H1 (cell line): ENCODE measurements around the gene ATOH1. TPM values are rescaled to one million over a fixed set of nuclear protein-coding genes. Genes with fewer than 3 reads are reported as not detected.

Experiments
- GTF2F1 ChIP-seq: IDR thresholded peaks from 2 replicates; pipeline ENCODE4 v1.6.1; 2012; ENCODE audit warnings: low read depth, low read length, improper control_type of control experiment, borderline replicate concordance
- POLR2AphosphoS5 ChIP-seq: IDR thresholded peaks from 2 replicates; pipeline ENCODE4 v1.6.1; 2011; ENCODE audit warnings: low read depth, low read length
- RNF2 ChIP-seq: fragments of 200-900, 300-1000 bp; sonication (generic); IDR thresholded peaks from 2 replicates; pipeline ENCODE4 v1.7.1; 2016; ENCODE audit warnings: borderline replicate concordance, low read depth, mild to moderate bottlenecking, antibody characterized with exemption, low read length; ENCODE audit not compliant: poor library complexity, severe bottlenecking; ENCODE audit errors: missing control alignments
- polyA plus RNA-seq, 7 experiments: library from polyadenylated mRNA; depleted of rRNA in 3 of 7; stranded (reverse) in 5 of 7; unstranded in 2 of 7; fragments of >200 nt in 5 of 7; fragments of 200-250 nt in 2 of 7; gene quantifications; 1 replicate in 5 of 7; 2 replicates in 1 of 7; 4 replicates in 1 of 7; pipeline versions ENCODE4 v1.2.1 to v1.2.3, GENCODE V29; 2011 to 2013; ENCODE audit warnings: missing spikeins in 2 of 7, mixed read lengths in 2 of 7
- total RNA-seq: library from RNA; stranded (reverse); fragmentation: NEBNext Ultra II Directional; extraction: Animal tissue kit (Norgen Biotek cat#: 25700); gene quantifications from 2 replicates; pipeline ENCODE4 v1.2.1, GENCODE V29; 2021

Gene ATOH1
- total and polyA plus RNA-seq, 2 of the 8 experiments (the other 6 are each of a cell fraction or from before 2014, with no cell fraction given), result 0.12 to 0.76 TPM

GRCh38 chr4:93831716-93832496 lies 3.4 kb downstream of the ATOH1 start (continued):
- TF ChIP-seq RNF2 (peak; percentile 96), GTF2F1 (no peak), POLR2AphosphoS5 (no peak)
- TF ChIP-seq, all 59 proteins: peak for 4
